DOHH2 (cell line): ENCODE measurements around the gene APOA1.

Experiments
- H3F3A ChIP-seq: fragments of 200-600 bp; sonication (generic), shearing (Covaris generic); 2 replicates; pipeline ENCODE4 v1.6.0; 2016; ENCODE audit warnings: antibody characterized with exemption, mild to moderate bottlenecking; ENCODE audit not compliant: control insufficient read depth, insufficient read depth
- H3K27ac ChIP-seq: fragments of 200-600 bp; sonication (generic); 2 replicates; pipeline ENCODE4 v1.5.1; 2014; ENCODE audit warnings: low read depth, mild to moderate bottlenecking, low read length, moderate library complexity
- H3K27me3 ChIP-seq: fragments of 200-600 bp; sonication (generic); 2 replicates; pipeline ENCODE4 v1.6.1; 2014; ENCODE audit warnings: mild to moderate bottlenecking, low read length, mixed read lengths; ENCODE audit not compliant: control insufficient read depth
- H3K36me3 ChIP-seq: fragments of 200-600 bp; sonication (generic); 2 replicates; pipeline ENCODE4 v1.6.1; 2014; ENCODE audit warnings: mild to moderate bottlenecking, low read length, moderate library complexity, mixed read lengths; ENCODE audit not compliant: control insufficient read depth
- H3K4me1 ChIP-seq: fragments of 200-600 bp; sonication (generic); 2 replicates; pipeline ENCODE4 v1.6.1; 2014; ENCODE audit warnings: mild to moderate bottlenecking, low read length, mixed read lengths; ENCODE audit not compliant: control insufficient read depth
- H3K4me2 ChIP-seq: fragments of 200-600 bp; sonication (generic); 2 replicates; pipeline ENCODE4 v1.6.0; 2014; ENCODE audit warnings: mild to moderate bottlenecking, low read length, moderate library complexity
- H3K4me3 ChIP-seq: fragments of 200-600 bp; sonication (generic); 2 replicates; pipeline ENCODE4 v1.5.1; 2014; ENCODE audit warnings: mild to moderate bottlenecking, low read length, mixed read lengths
- H3K79me2 ChIP-seq: fragments of 200-600 bp; sonication (generic); 2 replicates; pipeline ENCODE4 v1.6.1; 2014; ENCODE audit warnings: mild to moderate bottlenecking, low read length, mixed read lengths; ENCODE audit not compliant: control insufficient read depth
- H3K9me2 ChIP-seq: fragments of 200-600 bp; sonication (generic); replicated peaks from 2 replicates; pipeline ENCODE4 v1.6.1; 2014; ENCODE audit warnings: mild to moderate bottlenecking, low read length, mixed read lengths; ENCODE audit not compliant: control insufficient read depth
- H3K9me3 ChIP-seq: fragments of 200-600 bp; sonication (generic); 2 replicates; pipeline ENCODE4 v1.6.1; 2014; ENCODE audit warnings: antibody characterized with exemption, low read length, mixed read lengths; ENCODE audit not compliant: control insufficient read depth, insufficient read depth
- H4K20me1 ChIP-seq: fragments of 200-600 bp; sonication (generic); 2 replicates; pipeline ENCODE4 v1.6.0; 2014; ENCODE audit warnings: low read depth, mild to moderate bottlenecking, antibody characterized with exemption, low read length, moderate library complexity; ENCODE audit not compliant: control insufficient read depth, insufficient read depth
- CTCF ChIP-seq: fragments of 200-600 bp; sonication (generic); IDR thresholded peaks from one replicate; pipeline ENCODE4 v1.5.1; 2014; ENCODE audit warnings: antibody characterized with exemption, mild to moderate bottlenecking, low read depth, low read length; ENCODE audit not compliant: poor library complexity, severe bottlenecking
- EZH2phosphoT487 ChIP-seq: fragments of 200-600 bp; sonication (generic); IDR thresholded peaks from 2 replicates; pipeline ENCODE4 v1.6.1; 2017; ENCODE audit warnings: borderline replicate concordance, mild to moderate bottlenecking, antibody characterized with exemption, low read length, moderate library complexity, mixed read lengths

The APOA1 gene

GRCh38 chr11:116823031-116823843 is 14.2 kb downstream of the APOA1 start, which contains the start of gene APOA4:
Gene APOA4 (minus strand): TSS chr11:116823304. CDS start chr11:116823191, 113 bp downstream.
- Histone ChIP-seq H3F3A (no peaks in the 10 kb centered on the region), H3K4me2 (no peak within 1 kb of the TSS), H3K27ac (no peak within 1 kb of the TSS)

GRCh38 chr11:116822575-116822974 is 14.8 kb downstream of the APOA1 start:
- Histone ChIP-seq H3K4me2 (no peak overlapping the region), H3K36me3 (no peaks in the 10 kb centered on the region), H3K79me2 (no peaks in the 10 kb centered on the region), H3K27me3 (no peaks in the 10 kb centered on the region), H3K27ac (no peak overlapping the region), H3K9me2 (no peaks in the 10 kb centered on the region), H3F3A (no peaks in the 10 kb centered on the region), H3K9me3 (no peaks in the 10 kb centered on the region), H3K4me1 (no peaks in the 10 kb centered on the region), H4K20me1 (no peaks in the 10 kb centered on the region), H3K4me3 (no peak overlapping the region)
- TF ChIP-seq EZH2phosphoT487, result no peak
- no peak for TF ChIP-seq CTCF

More at GRCh38 chr11:116823031-116823843, 14.2 kb downstream of the APOA1 start, which contains the start of gene APOA4:
- Histone ChIP-seq H3K4me1 (no peaks in the 10 kb centered on the region), H3K27me3 (no peaks in the 10 kb centered on the region), H3K36me3 (no peaks in the 10 kb centered on the region), H3K9me3 (no peaks in the 10 kb centered on the region), H3K9me2 (no peaks in the 10 kb centered on the region), H4K20me1 (no peaks in the 10 kb centered on the region), H3K79me2 (no peaks in the 10 kb centered on the region), H3K4me3 (no peak within 1 kb of the TSS)
- no peak for TF ChIP-seq EZH2phosphoT487
- no peak for TF ChIP-seq CTCF

- Histone ChIP-seq H3K4me3 (no peak overlapping the region), H3K27me3 (no peaks in the 10 kb centered on the region; the same call in 1 of the 2 replicates), H3K4me1 (no peaks in the 10 kb centered on the region), H3K27ac (no peak overlapping the region), H3F3A (no peaks in the 10 kb centered on the region), H3K9me2 (no peaks in the 10 kb centered on the region), H3K9me3 (no peaks in the 10 kb centered on the region), H3K36me3 (no peaks in the 10 kb centered on the region), H3K79me2 (no peaks in the 10 kb centered on the region), H3K4me2 (no peak overlapping the region), H4K20me1 (no peaks in the 10 kb centered on the region)
- TF ChIP-seq CTCF (no peak), EZH2phosphoT487 (no peak)
Observed at GRCh38 chr11:116821050-116821918, 16.1 kb downstream of the APOA1 start.
